ENCODE results near the gene MUSTN1.

GRCh38 chr3:52879090-52879489, 44.3 kb upstream of the MUSTN1 start:
- TF ChIP-seq, protein P1, sequence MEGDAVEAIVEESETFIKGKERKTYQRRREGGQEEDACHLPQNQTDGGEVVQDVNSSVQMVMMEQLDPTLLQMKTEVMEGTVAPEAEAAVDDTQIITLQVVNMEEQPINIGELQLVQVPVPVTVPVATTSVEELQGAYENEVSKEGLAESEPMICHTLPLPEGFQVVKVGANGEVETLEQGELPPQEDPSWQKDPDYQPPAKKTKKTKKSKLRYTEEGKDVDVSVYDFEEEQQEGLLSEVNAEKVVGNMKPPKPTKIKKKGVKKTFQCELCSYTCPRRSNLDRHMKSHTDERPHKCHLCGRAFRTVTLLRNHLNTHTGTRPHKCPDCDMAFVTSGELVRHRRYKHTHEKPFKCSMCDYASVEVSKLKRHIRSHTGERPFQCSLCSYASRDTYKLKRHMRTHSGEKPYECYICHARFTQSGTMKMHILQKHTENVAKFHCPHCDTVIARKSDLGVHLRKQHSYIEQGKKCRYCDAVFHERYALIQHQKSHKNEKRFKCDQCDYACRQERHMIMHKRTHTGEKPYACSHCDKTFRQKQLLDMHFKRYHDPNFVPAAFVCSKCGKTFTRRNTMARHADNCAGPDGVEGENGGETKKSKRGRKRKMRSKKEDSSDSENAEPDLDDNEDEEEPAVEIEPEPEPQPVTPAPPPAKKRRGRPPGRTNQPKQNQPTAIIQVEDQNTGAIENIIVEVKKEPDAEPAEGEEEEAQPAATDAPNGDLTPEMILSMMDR (IDR thresholded peaks at IDR 0.05): no peak
- TF ChIP-seq POLR2A (IDR thresholded peaks at IDR 0.05) (no peak), POLR2AphosphoS5 (IDR thresholded peaks at IDR 0.05) (no peak), EP300 (IDR thresholded peaks at IDR 0.05) (no peak)

Measured in sigmoid colon (tissue), 4 donors.